ENCODE measurements around the gene ZDHHC3. TPM values are rescaled to one million over a fixed set of nuclear protein-coding genes. Genes with fewer than 3 reads are reported as not detected.

ZDHHC3 gene
- polyA plus RNA-seq, 1 of the 3 experiments (the other 2 are of a cell fraction) = 60.7 TPM

DNA sequence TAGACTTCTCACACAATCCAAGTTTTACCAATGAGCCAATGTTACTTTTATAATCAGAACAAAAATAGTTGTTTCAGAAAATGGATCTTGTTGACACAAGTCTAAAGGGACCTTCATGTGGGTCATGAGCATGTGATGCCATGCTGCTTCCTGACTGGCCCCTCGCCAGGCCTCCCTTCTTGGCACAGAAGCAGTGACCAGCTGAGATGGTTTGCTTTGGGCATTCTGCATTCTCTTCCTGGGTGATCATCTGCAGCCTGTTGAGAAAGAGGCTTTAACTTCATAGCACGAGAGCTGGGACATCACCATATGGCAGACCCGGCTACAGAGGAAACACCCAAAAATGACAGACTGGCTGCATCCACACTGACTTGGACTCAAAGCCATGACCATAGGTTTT is 55.9 kb downstream of the ZDHHC3 start (continued):
- TF ChIP-seq, protein P1, sequence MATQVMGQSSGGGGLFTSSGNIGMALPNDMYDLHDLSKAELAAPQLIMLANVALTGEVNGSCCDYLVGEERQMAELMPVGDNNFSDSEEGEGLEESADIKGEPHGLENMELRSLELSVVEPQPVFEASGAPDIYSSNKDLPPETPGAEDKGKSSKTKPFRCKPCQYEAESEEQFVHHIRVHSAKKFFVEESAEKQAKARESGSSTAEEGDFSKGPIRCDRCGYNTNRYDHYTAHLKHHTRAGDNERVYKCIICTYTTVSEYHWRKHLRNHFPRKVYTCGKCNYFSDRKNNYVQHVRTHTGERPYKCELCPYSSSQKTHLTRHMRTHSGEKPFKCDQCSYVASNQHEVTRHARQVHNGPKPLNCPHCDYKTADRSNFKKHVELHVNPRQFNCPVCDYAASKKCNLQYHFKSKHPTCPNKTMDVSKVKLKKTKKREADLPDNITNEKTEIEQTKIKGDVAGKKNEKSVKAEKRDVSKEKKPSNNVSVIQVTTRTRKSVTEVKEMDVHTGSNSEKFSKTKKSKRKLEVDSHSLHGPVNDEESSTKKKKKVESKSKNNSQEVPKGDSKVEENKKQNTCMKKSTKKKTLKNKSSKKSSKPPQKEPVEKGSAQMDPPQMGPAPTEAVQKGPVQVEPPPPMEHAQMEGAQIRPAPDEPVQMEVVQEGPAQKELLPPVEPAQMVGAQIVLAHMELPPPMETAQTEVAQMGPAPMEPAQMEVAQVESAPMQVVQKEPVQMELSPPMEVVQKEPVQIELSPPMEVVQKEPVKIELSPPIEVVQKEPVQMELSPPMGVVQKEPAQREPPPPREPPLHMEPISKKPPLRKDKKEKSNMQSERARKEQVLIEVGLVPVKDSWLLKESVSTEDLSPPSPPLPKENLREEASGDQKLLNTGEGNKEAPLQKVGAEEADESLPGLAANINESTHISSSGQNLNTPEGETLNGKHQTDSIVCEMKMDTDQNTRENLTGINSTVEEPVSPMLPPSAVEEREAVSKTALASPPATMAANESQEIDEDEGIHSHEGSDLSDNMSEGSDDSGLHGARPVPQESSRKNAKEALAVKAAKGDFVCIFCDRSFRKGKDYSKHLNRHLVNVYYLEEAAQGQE (IDR thresholded peaks at IDR 0.05; ENCODE audit: low read depth, low read length) = no peak
- no peak for TF ChIP-seq YY1 (IDR thresholded peaks at IDR 0.05; ENCODE audit: low read depth)
- no peak for TF ChIP-seq EP300 (IDR thresholded peaks at IDR 0.05; ENCODE audit: borderline replicate concordance in 1 of 2, low read depth in 1 of 2, low read length in 1 of 2)

DNA sequence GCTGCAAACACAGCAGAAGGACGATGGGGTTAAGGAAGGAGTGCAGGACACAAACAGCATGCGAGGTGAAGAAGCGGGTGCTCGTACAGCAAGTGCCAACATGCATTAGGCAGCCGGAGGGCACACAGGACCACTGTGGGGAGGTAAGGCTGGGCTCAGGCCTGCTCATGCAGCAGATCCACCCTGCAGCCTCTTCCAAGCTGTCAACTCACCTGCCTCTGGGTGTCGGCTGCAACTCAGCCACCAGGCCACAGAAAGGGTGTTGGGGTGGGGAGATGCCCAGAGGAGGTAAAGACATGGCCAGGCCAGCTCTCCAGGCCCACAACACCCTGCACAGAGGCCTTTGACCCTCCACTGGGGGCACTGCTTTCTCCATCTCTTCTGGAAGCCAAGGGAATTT is 57.4 kb downstream of the ZDHHC3 start:
- Histone ChIP-seq H3K27me3 (ENCODE audit: insufficient read depth) (no peaks in the 10 kb centered on the region), H3K4me1 (ENCODE audit: control insufficient read depth in 1 of 2, insufficient read depth in 2 of 2, low read depth in 1 of 2, low read length in 1 of 2) (peaks cover 0 to 7% of the 10 kb centered on the region in 2 experiments; a peak in 1 of 4 replicates), H3K27ac (ENCODE audit: low read depth in 2 of 2, low read length in 1 of 2) (no peak overlapping the region), H3K9me3 (no peaks in the 10 kb centered on the region), H3K36me3 (replicated peaks in 1 of 2; ENCODE audit: control insufficient read depth in 1 of 2, insufficient read depth in 2 of 2, low read length in 1 of 2) (peaks cover 0 to 22% of the 10 kb centered on the region in 2 experiments), H3K4me3 (ENCODE audit: low read depth in 2 of 2, low read length in 1 of 2) (no peak overlapping the region), H3F3A (replicated peaks; ENCODE audit: insufficient read depth) (no peaks in the 10 kb centered on the region), H3K9me2 (no peaks in the 10 kb centered on the region), H3K9ac (no peak overlapping the region), H3K79me2 (ENCODE audit: insufficient read depth) (no peaks in the 10 kb centered on the region), H2AFZ (ENCODE audit: low read depth) (no peak overlapping the region), H3K4me2 (no peak overlapping the region), H4K20me1 (ENCODE audit: insufficient read depth) (no peaks in the 10 kb centered on the region)
- no peak for DNase-seq
- no peak for TF ChIP-seq FOXM1 (IDR thresholded peaks at IDR 0.05; ENCODE audit: low read depth)
- no peak for TF ChIP-seq EP300 (IDR thresholded peaks at IDR 0.05; ENCODE audit: borderline replicate concordance in 1 of 2, low read depth in 1 of 2, low read length in 1 of 2)
- TF ChIP-seq MEF2A (IDR thresholded peaks at IDR 0.05; ENCODE audit: borderline replicate concordance, low read depth) = no peak
- TF ChIP-seq, protein P2, sequence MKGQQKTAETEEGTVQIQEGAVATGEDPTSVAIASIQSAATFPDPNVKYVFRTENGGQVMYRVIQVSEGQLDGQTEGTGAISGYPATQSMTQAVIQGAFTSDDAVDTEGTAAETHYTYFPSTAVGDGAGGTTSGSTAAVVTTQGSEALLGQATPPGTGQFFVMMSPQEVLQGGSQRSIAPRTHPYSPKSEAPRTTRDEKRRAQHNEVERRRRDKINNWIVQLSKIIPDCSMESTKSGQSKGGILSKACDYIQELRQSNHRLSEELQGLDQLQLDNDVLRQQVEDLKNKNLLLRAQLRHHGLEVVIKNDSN (IDR thresholded peaks at IDR 0.05; ENCODE audit: borderline replicate concordance, low read depth) = no peak
- no peak for TF ChIP-seq EZH2phosphoT487 (IDR thresholded peaks at IDR 0.05; ENCODE audit: borderline replicate concordance, low read depth)
- no peak for TF ChIP-seq CHD2 (IDR thresholded peaks at IDR 0.05; ENCODE audit: low read length, partially characterized antibody)
- TF ChIP-seq GABPA (IDR thresholded peaks at IDR 0.05; ENCODE audit: low read depth) = no peak
- TF ChIP-seq FOXJ3 (CRISPR knock-in tag; IDR thresholded peaks at IDR 0.05) = no peak
- TF ChIP-seq NFIC (IDR thresholded peaks at IDR 0.05; ENCODE audit: borderline replicate concordance) = no peak
- TF ChIP-seq TAF1 (IDR thresholded peaks at IDR 0.05; ENCODE audit: borderline replicate concordance, low read depth, low read length) = no peak
- POLR2A ChIA-PET = no interaction called here
- 97% methylated on average over 5 of the region's 6 CpGs for WGBS (ENCODE audit: low lambda C conversion rate)
- CTCF ChIA-PET = no interaction called here
